Measurements from ENCODE around the gene MIA3. TPM values are rescaled to one million over a fixed set of nuclear protein-coding genes. Genes with fewer than 3 reads are reported as not detected.

Gene MIA3, protein sequence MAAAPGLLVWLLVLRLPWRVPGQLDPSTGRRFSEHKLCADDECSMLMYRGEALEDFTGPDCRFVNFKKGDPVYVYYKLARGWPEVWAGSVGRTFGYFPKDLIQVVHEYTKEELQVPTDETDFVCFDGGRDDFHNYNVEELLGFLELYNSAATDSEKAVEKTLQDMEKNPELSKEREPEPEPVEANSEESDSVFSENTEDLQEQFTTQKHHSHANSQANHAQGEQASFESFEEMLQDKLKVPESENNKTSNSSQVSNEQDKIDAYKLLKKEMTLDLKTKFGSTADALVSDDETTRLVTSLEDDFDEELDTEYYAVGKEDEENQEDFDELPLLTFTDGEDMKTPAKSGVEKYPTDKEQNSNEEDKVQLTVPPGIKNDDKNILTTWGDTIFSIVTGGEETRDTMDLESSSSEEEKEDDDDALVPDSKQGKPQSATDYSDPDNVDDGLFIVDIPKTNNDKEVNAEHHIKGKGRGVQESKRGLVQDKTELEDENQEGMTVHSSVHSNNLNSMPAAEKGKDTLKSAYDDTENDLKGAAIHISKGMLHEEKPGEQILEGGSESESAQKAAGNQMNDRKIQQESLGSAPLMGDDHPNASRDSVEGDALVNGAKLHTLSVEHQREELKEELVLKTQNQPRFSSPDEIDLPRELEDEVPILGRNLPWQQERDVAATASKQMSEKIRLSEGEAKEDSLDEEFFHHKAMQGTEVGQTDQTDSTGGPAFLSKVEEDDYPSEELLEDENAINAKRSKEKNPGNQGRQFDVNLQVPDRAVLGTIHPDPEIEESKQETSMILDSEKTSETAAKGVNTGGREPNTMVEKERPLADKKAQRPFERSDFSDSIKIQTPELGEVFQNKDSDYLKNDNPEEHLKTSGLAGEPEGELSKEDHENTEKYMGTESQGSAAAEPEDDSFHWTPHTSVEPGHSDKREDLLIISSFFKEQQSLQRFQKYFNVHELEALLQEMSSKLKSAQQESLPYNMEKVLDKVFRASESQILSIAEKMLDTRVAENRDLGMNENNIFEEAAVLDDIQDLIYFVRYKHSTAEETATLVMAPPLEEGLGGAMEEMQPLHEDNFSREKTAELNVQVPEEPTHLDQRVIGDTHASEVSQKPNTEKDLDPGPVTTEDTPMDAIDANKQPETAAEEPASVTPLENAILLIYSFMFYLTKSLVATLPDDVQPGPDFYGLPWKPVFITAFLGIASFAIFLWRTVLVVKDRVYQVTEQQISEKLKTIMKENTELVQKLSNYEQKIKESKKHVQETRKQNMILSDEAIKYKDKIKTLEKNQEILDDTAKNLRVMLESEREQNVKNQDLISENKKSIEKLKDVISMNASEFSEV (N-terminal part only)
- polyA plus RNA-seq (26.9 and 33.5 TPM in 2 replicates), polyA minus RNA-seq (78.6 and 89.1 TPM in 2 replicates)

GRCh38 chr1:222618001-222618879 lies at the start of gene MIA3:
Gene MIA3, plus strand, starts transcription at chr1:222618097. Its CDS starts 14 bp downstream, at chr1:222618111.
- peak within 1 kb of the TSS; percentile 72 for H3K27ac ChIP-seq (ENCODE audit: low read length)
- no peaks in the 10 kb centered on the region for H3F3A ChIP-seq (ENCODE audit: insufficient read depth, low read length, poor library complexity, severe bottlenecking)
- TF ChIP-seq RAD21 (conservative IDR thresholded peaks at IDR 0.05), result no peak
- TF ChIP-seq EZH2 (IDR thresholded peaks at IDR 0.05; ENCODE audit: borderline replicate concordance, insufficient read depth, low read length, poor library complexity, severe bottlenecking), result no peak
- peak; percentile 97 for TF ChIP-seq TAF1 (IDR thresholded peaks at IDR 0.05; ENCODE audit: low read depth)
- no peak for TF ChIP-seq SMC3 (conservative IDR thresholded peaks at IDR 0.05; ENCODE audit: poor library complexity)
- TF ChIP-seq, protein P1, sequence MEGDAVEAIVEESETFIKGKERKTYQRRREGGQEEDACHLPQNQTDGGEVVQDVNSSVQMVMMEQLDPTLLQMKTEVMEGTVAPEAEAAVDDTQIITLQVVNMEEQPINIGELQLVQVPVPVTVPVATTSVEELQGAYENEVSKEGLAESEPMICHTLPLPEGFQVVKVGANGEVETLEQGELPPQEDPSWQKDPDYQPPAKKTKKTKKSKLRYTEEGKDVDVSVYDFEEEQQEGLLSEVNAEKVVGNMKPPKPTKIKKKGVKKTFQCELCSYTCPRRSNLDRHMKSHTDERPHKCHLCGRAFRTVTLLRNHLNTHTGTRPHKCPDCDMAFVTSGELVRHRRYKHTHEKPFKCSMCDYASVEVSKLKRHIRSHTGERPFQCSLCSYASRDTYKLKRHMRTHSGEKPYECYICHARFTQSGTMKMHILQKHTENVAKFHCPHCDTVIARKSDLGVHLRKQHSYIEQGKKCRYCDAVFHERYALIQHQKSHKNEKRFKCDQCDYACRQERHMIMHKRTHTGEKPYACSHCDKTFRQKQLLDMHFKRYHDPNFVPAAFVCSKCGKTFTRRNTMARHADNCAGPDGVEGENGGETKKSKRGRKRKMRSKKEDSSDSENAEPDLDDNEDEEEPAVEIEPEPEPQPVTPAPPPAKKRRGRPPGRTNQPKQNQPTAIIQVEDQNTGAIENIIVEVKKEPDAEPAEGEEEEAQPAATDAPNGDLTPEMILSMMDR (IDR thresholded peaks at IDR 0.05; ENCODE audit: poor library complexity, severe bottlenecking), result no peak
- TF ChIP-seq EP300 (conservative IDR thresholded peaks at IDR 0.05; ENCODE audit: poor library complexity, severe bottlenecking), result no peak
- peak; percentile 40 for TF ChIP-seq MXI1 (conservative IDR thresholded peaks at IDR 0.05; ENCODE audit: poor library complexity, severe bottlenecking)
- TF ChIP-seq POLR2AphosphoS5 (IDR thresholded peaks at IDR 0.05), result peak; percentile 85
- peak; percentile 93 for TF ChIP-seq REST (IDR thresholded peaks at IDR 0.05; ENCODE audit: borderline replicate concordance)
- H3K4me2 ChIP-seq (ENCODE audit: low read length), result peak within 1 kb of the TSS; percentile 84
- H3K9me3 ChIP-seq (ENCODE audit: low read length), result no peaks in the 10 kb centered on the region
- H3K36me3 ChIP-seq (ENCODE audit: insufficient read depth, low read length), result no peaks in the 10 kb centered on the region
- H3K27me3 ChIP-seq (ENCODE audit: insufficient read depth, low read depth, low read length), result no peaks in the 10 kb centered on the region
- no peaks in the 10 kb centered on the region for H4K20me1 ChIP-seq (ENCODE audit: insufficient read depth)
- no peaks in the 10 kb centered on the region for H3K9me2 ChIP-seq (ENCODE audit: insufficient read depth, low read length)
- peak within 1 kb of the TSS; percentile 76 for H3K9ac ChIP-seq (ENCODE audit: low read length)
- H3K4me3 ChIP-seq (ENCODE audit: low read length), result peak within 1 kb of the TSS; percentile 86
- peak within 1 kb of the TSS; percentile 92 for H2AFZ ChIP-seq (ENCODE audit: low read depth, low read length)
- H3K79me2 ChIP-seq (replicated peaks; ENCODE audit: insufficient read depth, low read length), result peaks cover 15% of the 10 kb centered on the region

Data from neural cell (in vitro differentiated cells).